Thymus (tissue), 11 donors: ENCODE measurements around the gene KIF14. TPM values are rescaled to one million over a fixed set of nuclear protein-coding genes. Genes with fewer than 3 reads are reported as not detected.
"Not testable (repeated sequence)": the region's sequence is repeated elsewhere in the genome, so short reads cannot be mapped to it uniquely, and the experiment has no call there.

Experiments
- DNase-seq, 9 donors: peaks; one replicate each; pipeline ENCODE4 v3.0.0-alpha.2; 2013; ENCODE audit warnings: low spot score in 9 of 9, low read depth in 6 of 9, missing footprints in 1 of 9
- H3K27ac ChIP-seq, 2 donors: one replicate each; pipeline ENCODE4 v1.5.1; 2013; ENCODE audit warnings: control low read depth in 1 of 2, low read depth in 1 of 2, low read length in 1 of 2, mild to moderate bottlenecking in 1 of 2, moderate library complexity in 1 of 2
- H3K27me3 ChIP-seq, 2 donors: one replicate each; pipeline ENCODE4 v1.5.1; 2013; ENCODE audit warnings: low read length in 1 of 2; ENCODE audit not compliant: control insufficient read depth in 2 of 2, insufficient read depth in 1 of 2
- H3K36me3 ChIP-seq, 2 donors: one replicate each; pipeline ENCODE4 v1.5.1; 2013; ENCODE audit warnings: low read length in 1 of 2, mild to moderate bottlenecking in 1 of 2, moderate library complexity in 1 of 2; ENCODE audit not compliant: control insufficient read depth in 2 of 2, insufficient read depth in 2 of 2
- H3K4me1 ChIP-seq, 2 donors: one replicate each; pipeline ENCODE4 v1.5.1; 2013; ENCODE audit warnings: low read length in 2 of 2; ENCODE audit not compliant: control insufficient read depth in 2 of 2, insufficient read depth in 2 of 2
- H3K4me3 ChIP-seq, 2 donors: one replicate each; pipeline ENCODE4 v1.5.1; 2013; ENCODE audit warnings: low read length in 2 of 2, control low read depth in 1 of 2, mild to moderate bottlenecking in 1 of 2
- H3K9me3 ChIP-seq, 2 donors: one replicate each; pipeline ENCODE4 v1.5.1; 2013; ENCODE audit warnings: low read length in 1 of 2, mild to moderate bottlenecking in 1 of 2; ENCODE audit not compliant: control insufficient read depth in 2 of 2, insufficient read depth in 1 of 2
- WGBS: extraction: QIAGEN DNeasy Blood & Tissue Kit; methylation state at CpG from one replicate; pipeline ENCODE4 v1.1.7; 2013; 5-methylcytosine and 5-hydroxymethylcytosine counted together
- polyA plus RNA-seq: library from polyadenylated mRNA; stranded (reverse); fragments of 200-250 nt; gene quantifications from one replicate; pipeline ENCODE4 v1.2.3, GENCODE V29; 2013
- total RNA-seq: library from RNA; stranded (reverse); fragments of 120-200 nt; gene quantifications from one replicate; pipeline ENCODE4 v1.2.4, GENCODE V29; 2013
- donor health status: healthy.

Gene KIF14
- total and polyA plus RNA-seq, 2 donors, result 1.4 to 14.4 TPM

DNA sequence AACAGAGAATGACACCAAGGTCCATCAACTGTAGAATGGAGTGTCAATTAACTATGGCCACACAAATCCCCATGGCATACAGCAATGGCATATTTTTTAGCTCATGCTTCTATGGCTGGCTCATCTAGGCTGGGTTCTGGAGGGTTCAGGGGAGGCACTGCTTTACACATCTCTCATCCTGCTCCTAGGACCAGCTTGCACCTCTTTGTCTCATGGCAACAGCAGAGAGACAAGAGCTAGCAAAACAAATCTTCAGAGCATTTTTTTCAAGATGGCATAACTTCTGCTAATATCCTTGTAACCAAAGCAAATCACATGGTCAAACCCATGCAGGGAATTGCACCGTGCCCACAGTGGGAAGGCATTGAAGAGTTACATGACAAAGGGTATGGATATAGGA lies 82.4 kb downstream of the KIF14 start:
- Histone ChIP-seq H3K27ac (peak overlapping the region; percentile 60 to 86), H3K36me3 (no peaks in the 10 kb centered on the region), H3K4me3 (no peak overlapping the region), H3K9me3 (no peaks in the 10 kb centered on the region), H3K4me1 (peaks cover 15 to 46% of the 10 kb centered on the region in 2 donors), H3K27me3 (no peaks in the 10 kb centered on the region)
- DNase-seq, result peak in 3 of 9 donors; percentile 58 to 76 (median 62)
- 91% methylated on average over 1 of the region's 1 CpG for WGBS

GRCh38 chr1:200535605-200536004 lies 84.9 kb downstream of the KIF14 start:
- 70% methylated on average over 4 of the region's 4 CpGs for WGBS
- Histone ChIP-seq H3K4me3 (no peak overlapping the region), H3K27ac (peak overlapping the region in 1 of 2 donors; percentile 4), H3K27me3 (no peaks in the 10 kb centered on the region), H3K36me3 (no peaks in the 10 kb centered on the region), H3K9me3 (no peaks in the 10 kb centered on the region), H3K4me1 (peaks cover 29 to 72% of the 10 kb centered on the region in 2 donors)
- DNase-seq, result peak in 4 of 9 donors; percentile 60 to 86 (median 67)

- no peaks in the 10 kb centered on the region for H3K27me3 ChIP-seq
- peak overlapping the region; percentile 35 to 37 for H3K4me3 ChIP-seq
- H3K4me1 ChIP-seq, result peaks cover 55 to 93% of the 10 kb centered on the region in 2 donors
- no peaks in the 10 kb centered on the region for H3K36me3 ChIP-seq
- H3K27ac ChIP-seq, result peak overlapping the region; percentile 96 to 98
- WGBS, result 8% methylated on average over 7 of the region's 7 CpGs
- no peaks in the 10 kb centered on the region for H3K9me3 ChIP-seq
- DNase-seq, result peak; percentile 85 to 98 (median 94)
Measured at GRCh38 chr1:200530623-200531261, 89.8 kb downstream of the KIF14 start.

GRCh38 chr1:200528858-200529606 lies 91.5 kb downstream of the KIF14 start:
- no peaks in the 10 kb centered on the region for H3K9me3 ChIP-seq
- peak in 1 of 9 donors; percentile 71 for DNase-seq
- H3K36me3 ChIP-seq, result no peaks in the 10 kb centered on the region
- WGBS, result 75% methylated on average over 4 of the region's 4 CpGs
- H3K4me1 ChIP-seq, result peaks cover 63 to 100% of the 10 kb centered on the region in 2 donors
- H3K27ac ChIP-seq, result peak overlapping the region; percentile 96 to 98
- H3K4me3 ChIP-seq, result peak overlapping the region; percentile 29 to 42
- H3K27me3 ChIP-seq, result no peaks in the 10 kb centered on the region

- 69% methylated on average over 4 of the region's 4 CpGs for WGBS
- Histone ChIP-seq H3K36me3 (no peaks in the 10 kb centered on the region), H3K4me1 (peaks cover 57 to 95% of the 10 kb centered on the region in 2 donors), H3K27me3 (no peaks in the 10 kb centered on the region), H3K9me3 (peaks cover 0 to 5% of the 10 kb centered on the region in 2 donors), H3K4me3 (no peak overlapping the region), H3K27ac (peak overlapping the region; percentile 78 to 92)
- DNase-seq, result peak in 1 of 9 donors; percentile 44
Measured at GRCh38 chr1:200527670-200528069, 92.9 kb downstream of the KIF14 start.

DNA sequence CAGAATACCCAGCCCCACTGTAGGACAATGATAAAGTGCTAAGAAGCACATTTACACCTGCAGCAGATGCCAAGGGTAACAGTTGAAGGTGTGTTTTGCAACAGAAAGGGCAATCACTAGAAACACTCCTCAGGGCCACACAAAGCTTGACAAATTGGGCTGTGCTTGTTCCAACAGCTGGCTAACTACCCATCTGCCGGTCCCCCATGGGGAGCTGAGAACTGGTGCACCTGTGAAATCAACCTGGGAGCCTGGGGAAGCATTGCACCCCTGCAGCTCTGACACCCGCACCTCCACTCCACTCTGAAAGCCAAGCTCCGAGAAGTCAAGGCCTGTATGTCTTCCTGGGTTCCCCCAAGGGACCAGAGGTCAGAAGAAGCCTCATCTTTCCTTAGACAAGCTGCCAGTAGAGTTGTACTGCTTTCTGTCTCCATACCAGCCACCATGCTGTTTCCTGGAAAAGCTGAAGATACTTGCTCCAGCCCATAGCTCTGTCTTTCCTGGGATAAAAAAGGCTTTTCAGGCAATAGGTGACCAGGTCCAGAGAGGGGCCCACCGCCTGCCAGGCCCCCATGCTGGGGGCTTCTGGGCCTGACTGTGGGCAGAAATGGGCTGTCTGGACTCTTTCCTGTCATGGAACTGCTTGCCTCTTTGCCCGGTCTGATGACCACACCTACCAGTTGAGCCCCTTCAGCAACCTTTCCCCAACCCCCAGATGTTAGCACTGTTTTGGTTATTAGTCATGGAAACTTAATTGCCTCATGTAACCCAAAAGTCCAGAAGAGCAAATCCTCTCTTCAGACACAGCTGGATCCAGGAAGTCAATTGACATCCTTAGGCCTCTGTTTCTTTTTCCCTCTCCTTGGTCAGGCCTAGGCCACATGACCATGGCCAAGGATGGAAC lies 93.6 kb downstream of the KIF14 start:
- H3K27ac ChIP-seq, result peak overlapping the region; percentile 78 to 92
- H3K4me1 ChIP-seq, result peaks cover 50 to 95% of the 10 kb centered on the region in 2 donors
- H3K36me3 ChIP-seq, result no peaks in the 10 kb centered on the region
- no peaks in the 10 kb centered on the region for H3K27me3 ChIP-seq
- peak in 4 of 9 donors; percentile 62 to 82 (median 72) for DNase-seq
- peak overlapping the region in 1 of 2 donors; percentile 21 for H3K4me3 ChIP-seq
- H3K9me3 ChIP-seq, result peaks cover 0 to 5% of the 10 kb centered on the region in 2 donors
- WGBS, result 53% methylated on average over 5 of the region's 5 CpGs

DNA sequence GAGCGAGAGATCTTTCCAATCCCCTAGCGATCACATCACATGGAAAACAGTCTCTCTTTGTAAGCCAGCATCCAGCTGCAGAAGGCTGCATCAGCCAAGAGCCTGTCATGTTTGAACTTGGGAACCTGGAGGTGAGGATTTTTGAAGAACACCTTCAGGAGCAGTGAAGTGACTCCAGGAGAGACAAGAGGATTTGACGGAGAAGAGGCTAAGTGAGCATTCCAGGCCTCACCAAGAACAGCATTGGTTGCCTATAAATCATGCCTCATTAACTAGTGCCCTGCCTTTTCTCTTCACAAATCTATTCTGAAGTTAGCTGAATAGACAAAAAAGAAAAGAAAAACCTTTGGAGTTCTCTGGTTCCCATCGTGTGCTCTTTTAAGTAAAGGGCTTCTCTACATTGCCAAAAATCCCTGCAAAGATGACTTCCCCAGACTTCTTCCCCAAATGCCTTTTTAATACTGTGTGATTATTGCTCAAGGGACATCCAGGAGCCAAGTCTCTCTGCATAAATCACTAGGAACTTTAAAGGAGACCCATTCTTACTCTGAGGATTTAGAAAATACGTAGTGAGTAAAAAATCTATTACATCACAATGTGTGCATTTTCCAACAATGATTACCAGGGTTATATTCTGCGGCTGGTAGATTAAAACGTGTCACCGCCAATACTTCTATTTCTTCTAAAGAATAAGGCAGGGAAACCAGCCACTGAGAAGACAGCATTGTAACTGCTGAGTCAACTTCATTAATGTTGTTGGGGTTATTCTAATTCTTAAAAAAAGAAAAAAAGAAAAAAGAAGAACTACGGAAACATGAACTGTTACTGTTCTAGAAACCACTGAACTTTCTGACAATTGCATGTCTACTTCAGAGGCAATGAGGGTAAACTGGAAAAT lies 95.2 kb downstream of the KIF14 start:
- Histone ChIP-seq H3K36me3 (peaks cover 0 to 6% of the 10 kb centered on the region in 2 donors), H3K27me3 (no peaks in the 10 kb centered on the region), H3K4me1 (peaks cover 51 to 80% of the 10 kb centered on the region in 2 donors), H3K9me3 (peaks cover 0 to 5% of the 10 kb centered on the region in 2 donors), H3K4me3 (no peak overlapping the region), H3K27ac (peak overlapping the region; percentile 76 to 92)
- peak in 1 of 9 donors; percentile 55 for DNase-seq
- WGBS, result 70% methylated on average over 9 of the region's 9 CpGs

- not testable (repeated sequence) for H3K9me3 ChIP-seq, H3K27me3 ChIP-seq, H3K4me3 ChIP-seq, DNase-seq
- WGBS, result 97% methylated on average over 5 of the region's 5 CpGs
- Histone ChIP-seq H3K4me1 (peaks cover 50 to 79% of the 10 kb centered on the region in 2 donors), H3K27ac (peak overlapping the region in 1 of 2 donors; percentile 92), H3K36me3 (peaks cover 0 to 13% of the 10 kb centered on the region in 2 donors)
Measured at GRCh38 chr1:200524551-200524950, 96.0 kb downstream of the KIF14 start.
